K562 (cell line): ENCODE data around the gene KLK7. TPM values are rescaled to one million over a fixed set of nuclear protein-coding genes. Genes with fewer than 3 reads are reported as not detected.

Experiments used
- HMGN3 ChIP-seq: IDR thresholded peaks from 2 replicates; pipeline ENCODE4 v1.6.1; 2011; ENCODE audit warnings: borderline replicate concordance, low read depth, mild to moderate bottlenecking, mixed read lengths, low read length; ENCODE audit not compliant: insufficient read length; ENCODE audit errors: extremely low read depth
- KLF16 ChIP-seq: IDR thresholded peaks from 2 replicates; pipeline ENCODE4 v1.6.1; 2016; ENCODE audit warnings: antibody characterized with exemption
- RCOR1 ChIP-seq, 2 experiments: IDR thresholded peaks; 2 replicates each; pipeline ENCODE4 v1.6.1; 2012; ENCODE audit warnings: low read depth in 2 of 2, low read length in 2 of 2, borderline replicate concordance in 1 of 2, improper control_type of control experiment in 1 of 2
- REST ChIP-seq, 2 experiments: fragments of 450-650 bp; formaldehyde crosslinking in 1 of 2; IDR thresholded peaks; 2 replicates each; pipeline versions ENCODE4 v1.4.0 to v1.6.1; 2014 to 2020; ENCODE audit warnings: mild to moderate bottlenecking in 2 of 2, borderline replicate concordance in 1 of 2, low read depth in 1 of 2
- TRIM25 ChIP-seq: fragments of 450-650 bp; IDR thresholded peaks from 2 replicates; pipeline ENCODE4 v1.7.0; 2016; ENCODE audit warnings: borderline replicate concordance
- WHSC1 ChIP-seq: IDR thresholded peaks from one replicate; pipeline ENCODE4 v1.6.1; 2012; ENCODE audit warnings: low read length, control low read depth, inconsistent platforms
- ZNF583 ChIP-seq: fragments of 250-450 bp; sonication (Bioruptor Pico); IDR thresholded peaks from 2 replicates; pipeline ENCODE4 v1.4.0; 2020
- ZNF589 ChIP-seq: fragments of 200-800 bp; sonication (Bioruptor generic); IDR thresholded peaks from 2 replicates; pipeline ENCODE4 v1.6.1; 2016; ENCODE audit warnings: low read depth, missing genetic modification characterization, missing compliant biosample characterization
- ZNF76 ChIP-seq: fragments of 250-450 bp; sonication (Bioruptor Pico); IDR thresholded peaks from 2 replicates; pipeline ENCODE4 v1.4.0; 2020; ENCODE audit warnings: mild to moderate bottlenecking, moderate library complexity, borderline replicate concordance
- polyA plus RNA-seq, 8 experiments: library from polyadenylated mRNA; depleted of rRNA in 4 of 8; stranded (reverse) in 5 of 8; unstranded in 3 of 8; fragments of >200 nt; fragmentation: Nextera tagmentation in 2 of 8; fragmentation: Illumina TruSeq in 1 of 8; extraction: Ambion mirVana in 2 of 8; extraction: Trizol in 1 of 8; gene quantifications; 2 replicates each; pipeline versions ENCODE4 v1.2.1 to v1.2.3, GENCODE V29; 2011 to 2014; ENCODE audit warnings: inconsistent platforms in 1 of 8, missing spikeins in 1 of 8
- total RNA-seq, 7 experiments: library from RNA; depleted of rRNA in 6 of 7; stranded (reverse); fragments of >200 nt in 6 of 7; fragmentation: Illumina TruSeq in 2 of 7; extraction: Trizol in 2 of 7; gene quantifications; 2 replicates each; pipeline versions ENCODE4 v1.2.1 to v1.2.3, GENCODE V29; 2011 to 2021; ENCODE audit warnings: low replicate concordance in 1 of 7
- TF ChIP-seq, protein P1 (sequence below): fragments of 250-450 bp; sonication (Bioruptor Pico); IDR thresholded peaks from 2 replicates; pipeline ENCODE4 v1.4.0; 2020
- TF ChIP-seq, protein P2 (sequence below): sonication (generic); IDR thresholded peaks from 2 replicates; pipeline ENCODE4 v1.6.1; 2016
- TF ChIP-seq, protein P3 (sequence below): IDR thresholded peaks from 2 replicates; pipeline ENCODE4 v1.6.1; 2014; ENCODE audit warnings: antibody characterized with exemption

KLK7 gene
- total and polyA plus RNA-seq, 9 of the 15 experiments (the other 6 are each of a cell fraction or from before 2014, with no cell fraction given), result 0.03 TPM; not detected in 8

DNA sequence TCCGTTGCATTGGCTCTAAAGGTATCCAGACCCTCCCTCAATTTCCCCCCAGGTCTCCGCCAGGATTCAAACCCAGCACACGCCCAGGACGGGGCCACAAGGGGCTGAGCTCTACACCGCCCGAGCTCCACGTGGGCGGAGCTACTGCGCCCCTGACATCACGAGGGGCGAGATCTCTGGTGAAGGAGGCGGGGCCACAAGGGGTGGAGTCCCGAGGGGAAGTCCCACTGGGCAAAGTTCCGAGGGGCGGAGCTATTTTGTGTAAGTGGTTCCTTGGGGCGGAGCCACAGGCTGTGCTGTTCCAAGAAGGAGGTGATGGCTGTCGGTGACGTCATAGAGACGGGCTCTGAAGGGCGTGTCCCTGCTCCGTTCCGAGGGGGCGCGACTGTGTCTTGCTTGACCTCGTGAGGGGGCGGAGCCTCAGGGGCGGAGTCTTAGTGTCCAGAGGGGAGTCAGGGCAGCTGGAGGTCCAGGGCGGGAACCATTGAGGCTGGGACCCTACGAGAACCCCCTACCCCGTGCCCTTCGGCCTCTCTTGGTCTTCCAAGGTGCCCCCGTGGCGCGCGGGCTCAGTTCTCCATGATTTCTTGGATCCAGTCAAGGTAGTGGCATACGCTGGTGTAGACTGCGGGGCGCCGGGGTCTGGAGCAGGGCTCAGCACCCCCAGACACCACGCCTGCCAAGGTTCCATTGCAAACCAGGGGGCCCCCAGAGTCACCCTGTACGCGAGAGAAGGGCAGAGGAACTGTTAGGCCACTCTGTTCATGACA, 19.0 kb upstream of the KLK7 start (continued):
- TF ChIP-seq REST (IDR thresholded peaks at IDR 0.05; ENCODE audit: borderline replicate concordance) (peak; percentile 14; the same call in 1 of the 2 replicates), REST (CRISPR knock-in tag; IDR thresholded peaks at IDR 0.05; ENCODE audit: low read depth) (no peak), ZNF583 (no peak), KLF16 (no peak), ZNF589 (CRISPR knock-in tag) (no peak), ZNF76 (CRISPR knock-in tag) (0 out of 2 replicates have a peak, but pooled peaks have one; percentile 39), TRIM25 (no peak), WHSC1 (no peak), RCOR1 (IDR thresholded peaks at IDR 0.05; ENCODE audit: borderline replicate concordance in 1 of 2, low read depth in 2 of 2, low read length in 2 of 2) (peak in 1 of 2 experiments; percentile 12; a peak in 1 of 4 replicates), HMGN3 (peak; percentile 21)
- TF ChIP-seq, protein P1, sequence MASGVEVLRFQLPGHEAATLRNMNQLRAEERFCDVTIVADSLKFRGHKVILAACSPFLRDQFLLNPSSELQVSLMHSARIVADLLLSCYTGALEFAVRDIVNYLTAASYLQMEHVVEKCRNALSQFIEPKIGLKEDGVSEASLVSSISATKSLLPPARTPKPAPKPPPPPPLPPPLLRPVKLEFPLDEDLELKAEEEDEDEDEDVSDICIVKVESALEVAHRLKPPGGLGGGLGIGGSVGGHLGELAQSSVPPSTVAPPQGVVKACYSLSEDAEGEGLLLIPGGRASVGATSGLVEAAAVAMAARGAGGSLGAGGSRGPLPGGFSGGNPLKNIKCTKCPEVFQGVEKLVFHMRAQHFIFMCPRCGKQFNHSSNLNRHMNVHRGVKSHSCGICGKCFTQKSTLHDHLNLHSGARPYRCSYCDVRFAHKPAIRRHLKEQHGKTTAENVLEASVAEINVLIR (CRISPR knock-in tag), result peak; percentile 76
- TF ChIP-seq, protein P2, sequence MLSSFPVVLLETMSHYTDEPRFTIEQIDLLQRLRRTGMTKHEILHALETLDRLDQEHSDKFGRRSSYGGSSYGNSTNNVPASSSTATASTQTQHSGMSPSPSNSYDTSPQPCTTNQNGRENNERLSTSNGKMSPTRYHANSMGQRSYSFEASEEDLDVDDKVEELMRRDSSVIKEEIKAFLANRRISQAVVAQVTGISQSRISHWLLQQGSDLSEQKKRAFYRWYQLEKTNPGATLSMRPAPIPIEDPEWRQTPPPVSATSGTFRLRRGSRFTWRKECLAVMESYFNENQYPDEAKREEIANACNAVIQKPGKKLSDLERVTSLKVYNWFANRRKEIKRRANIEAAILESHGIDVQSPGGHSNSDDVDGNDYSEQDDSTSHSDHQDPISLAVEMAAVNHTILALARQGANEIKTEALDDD, result no peak
- TF ChIP-seq, protein P3, sequence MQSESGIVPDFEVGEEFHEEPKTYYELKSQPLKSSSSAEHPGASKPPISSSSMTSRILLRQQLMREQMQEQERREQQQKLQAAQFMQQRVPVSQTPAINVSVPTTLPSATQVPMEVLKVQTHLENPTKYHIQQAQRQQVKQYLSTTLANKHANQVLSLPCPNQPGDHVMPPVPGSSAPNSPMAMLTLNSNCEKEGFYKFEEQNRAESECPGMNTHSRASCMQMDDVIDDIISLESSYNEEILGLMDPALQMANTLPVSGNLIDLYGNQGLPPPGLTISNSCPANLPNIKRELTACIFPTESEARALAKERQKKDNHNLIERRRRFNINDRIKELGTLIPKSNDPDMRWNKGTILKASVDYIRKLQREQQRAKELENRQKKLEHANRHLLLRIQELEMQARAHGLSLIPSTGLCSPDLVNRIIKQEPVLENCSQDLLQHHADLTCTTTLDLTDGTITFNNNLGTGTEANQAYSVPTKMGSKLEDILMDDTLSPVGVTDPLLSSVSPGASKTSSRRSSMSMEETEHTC, result peak; percentile 18; the same call in 1 of the 2 replicates
